NCI-H2081 treated with DMSO at 0.1 percent for 48 hours (cell line): ENCODE data around the gene SLC16A10.
"Not testable (repeated sequence)": the region's sequence is repeated elsewhere in the genome, so short reads cannot be mapped to it uniquely, and the experiment has no call there.

Experiments
- DNase-seq: peaks from one replicate; lab custom pipeline; 2025; lab: John Stamatoyannopoulos, UW

Gene SLC16A10

DNA sequence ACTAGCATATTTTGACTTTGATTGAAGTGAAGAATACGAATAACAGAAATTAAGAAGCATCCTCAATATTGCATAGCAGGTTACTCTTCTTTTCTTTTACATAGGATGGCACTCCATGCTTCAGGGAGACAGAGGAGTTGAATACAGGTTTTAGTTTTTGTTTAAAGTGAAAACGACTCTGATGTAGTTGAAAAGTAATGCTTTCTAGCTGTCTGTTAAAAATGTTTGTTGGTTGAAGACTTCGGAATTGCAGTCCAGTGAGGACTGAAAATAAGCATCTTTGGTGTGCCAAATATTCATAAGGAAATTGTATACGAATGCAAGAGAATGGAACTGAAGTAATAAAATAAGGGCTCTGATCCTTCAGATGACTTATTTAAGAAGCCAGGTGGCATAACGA is 618 bp upstream of the SLC16A10 start:
- no peak for DNase-seq

GRCh38 chr6:111087871-111088667 is 766 bp downstream of the SLC16A10 start:
- DNase-seq: no peak

DNA sequence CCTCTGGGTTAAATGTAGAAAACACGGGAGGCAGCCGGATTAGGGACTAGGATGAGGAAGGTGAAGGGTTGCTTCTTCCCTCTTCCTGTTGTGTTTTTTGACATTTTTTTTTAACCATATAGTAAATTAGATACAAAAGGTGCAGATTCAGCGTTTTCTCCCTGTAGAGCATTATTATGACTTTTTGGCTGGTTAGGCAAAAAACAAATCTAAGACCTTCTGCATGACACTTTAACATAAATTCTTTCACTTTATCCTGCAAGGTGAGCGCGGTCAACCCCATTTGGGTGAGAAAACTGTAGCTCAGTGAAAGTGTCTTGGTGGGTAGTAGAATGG is 1.3 kb downstream of the SLC16A10 start:
- DNase-seq: no peak

DNA sequence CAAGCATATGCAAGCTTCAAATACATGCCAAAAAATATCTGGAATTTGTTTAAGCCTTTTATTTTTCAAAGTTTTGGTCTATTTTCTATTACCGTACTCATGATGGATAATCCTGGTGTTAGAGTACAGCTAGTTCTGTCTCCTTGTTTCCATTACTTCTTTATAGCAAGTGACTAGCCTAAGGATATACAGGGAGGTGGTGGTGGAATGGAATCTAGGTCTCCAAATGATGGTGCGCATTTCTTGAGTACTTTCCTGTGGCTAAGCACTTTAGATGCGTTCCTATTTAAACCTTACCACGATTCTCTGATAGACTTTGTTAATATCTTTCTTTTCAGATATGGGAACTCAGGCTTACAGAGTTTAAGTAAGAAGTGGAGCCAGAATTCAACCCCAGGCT is 3.5 kb downstream of the SLC16A10 start:
- DNase-seq: no peak

GRCh38 chr6:111091987-111092386 is 4.7 kb downstream of the SLC16A10 start:
- no peak for DNase-seq

DNA sequence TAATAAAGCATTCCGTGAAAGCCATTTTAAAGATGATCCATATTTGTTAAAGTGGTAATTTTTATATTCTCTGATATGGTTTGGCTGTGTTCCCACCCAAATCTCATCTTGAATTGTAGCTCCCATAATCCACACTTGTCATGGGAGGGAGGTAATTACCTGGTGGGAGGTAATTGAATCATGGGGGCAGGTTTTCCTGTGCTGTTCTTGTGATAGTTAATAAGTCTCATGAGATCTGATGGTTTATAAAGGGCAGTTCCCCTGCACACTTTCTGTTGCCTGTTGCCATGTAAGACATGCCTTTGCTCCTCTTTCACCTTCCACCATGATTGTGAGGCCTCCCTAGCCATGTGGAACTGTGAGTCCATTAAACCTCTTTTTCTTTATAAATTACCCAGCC is 8.2 kb downstream of the SLC16A10 start:
- DNase-seq: not testable (repeated sequence)

DNA sequence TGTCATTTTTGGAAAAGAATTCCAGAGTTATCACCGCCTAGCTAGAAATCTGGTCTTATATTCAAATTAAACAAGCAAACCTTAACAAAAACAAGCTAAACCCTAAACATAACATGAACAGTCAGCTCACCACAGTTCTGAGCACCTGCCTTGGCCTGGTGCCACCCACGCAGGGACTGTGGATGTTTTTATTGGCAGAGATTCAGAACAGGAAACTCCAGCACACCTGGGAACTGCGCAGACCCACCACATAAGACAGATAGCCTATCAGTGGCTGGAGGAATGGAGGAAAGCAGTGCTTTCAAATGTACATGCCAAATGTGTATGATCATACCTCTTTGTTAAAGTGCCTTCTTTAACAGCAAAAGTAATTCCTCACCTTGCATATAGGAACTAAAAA is 8.9 kb downstream of the SLC16A10 start:
- peak; percentile 36 for DNase-seq

DNA sequence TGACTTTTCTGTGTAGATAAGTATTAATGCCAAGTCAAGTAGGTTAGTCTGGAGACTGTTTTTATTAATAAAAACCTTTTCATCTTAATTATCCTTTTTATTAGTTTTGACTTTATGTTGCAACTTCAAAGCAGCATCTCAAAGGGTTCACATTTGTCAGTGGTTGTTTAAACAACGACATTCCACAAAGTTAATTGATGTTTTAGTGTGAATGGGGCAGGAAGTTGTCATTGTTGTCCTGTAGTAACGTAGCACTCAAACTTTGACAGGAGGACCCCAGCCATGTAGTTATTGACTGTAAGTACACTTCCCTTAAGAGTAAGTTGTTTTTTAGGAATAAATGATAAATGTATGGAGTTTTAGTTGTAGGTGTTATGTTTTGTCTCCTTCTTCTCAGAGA is 11.3 kb downstream of the SLC16A10 start:
- DNase-seq: no peak

- DNase-seq: no peak
Observed at GRCh38 chr6:111101987-111102386, 14.7 kb downstream of the SLC16A10 start.

DNA sequence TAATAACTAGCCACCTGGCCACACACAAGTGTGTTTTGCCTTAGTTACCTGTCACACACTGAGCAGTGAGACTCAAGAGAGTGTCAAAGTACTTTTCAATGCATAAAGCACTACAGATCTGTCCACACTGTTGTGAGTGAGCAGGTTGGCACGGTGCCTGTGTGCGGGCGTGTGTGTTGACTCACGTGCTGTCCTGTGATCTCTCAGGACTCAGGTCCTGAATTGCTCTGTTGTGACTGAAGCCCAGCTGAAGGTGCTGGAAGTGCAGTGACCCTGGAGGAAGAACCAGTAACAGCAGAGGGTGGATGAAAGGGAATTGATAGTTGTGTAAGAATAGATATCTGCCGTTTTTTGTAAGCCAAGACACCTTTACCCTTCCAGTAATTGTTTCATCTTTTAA is 18.3 kb downstream of the SLC16A10 start:
- DNase-seq: no peak

- DNase-seq: no peak
Observed at GRCh38 chr6:111107589-111107988, 20.3 kb downstream of the SLC16A10 start.

- DNase-seq: no peak
Observed at GRCh38 chr6:111110036-111110435, 22.7 kb downstream of the SLC16A10 start.

DNA sequence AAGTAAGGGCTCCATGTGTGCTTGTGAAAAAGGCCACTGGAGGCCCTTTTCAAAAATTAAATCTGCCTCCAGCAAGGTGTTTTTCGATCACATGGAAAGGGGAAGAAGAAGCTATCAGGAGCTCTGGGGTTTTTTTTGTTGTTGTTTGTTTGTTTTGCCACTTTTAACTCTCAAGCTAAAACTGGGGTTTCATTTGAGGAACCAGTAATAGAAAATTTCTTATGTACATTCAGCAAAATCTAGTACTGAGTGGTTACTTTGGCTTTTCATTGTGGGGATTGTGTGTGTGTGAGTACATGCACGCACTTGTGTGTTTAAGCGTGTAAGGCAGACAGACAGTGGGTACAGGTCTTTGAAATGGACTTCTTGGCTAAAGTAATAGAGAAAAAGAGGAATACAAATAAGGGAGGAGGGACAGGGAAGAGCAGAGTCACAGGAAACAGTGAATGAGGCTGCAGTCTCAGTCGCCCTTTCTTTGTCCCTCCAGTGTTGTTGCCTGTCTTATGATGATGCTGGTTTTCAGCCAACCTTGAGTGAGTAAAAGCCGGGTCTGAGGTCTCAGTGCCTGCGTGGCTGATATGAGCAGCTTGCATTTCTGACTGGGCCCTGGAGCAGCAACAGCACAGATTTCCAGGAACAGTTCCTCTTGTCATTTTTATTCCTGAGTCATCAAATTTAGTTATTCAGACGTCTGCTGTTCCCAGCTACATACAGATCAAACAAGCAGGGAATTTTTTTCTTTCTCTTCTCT is 26.2 kb downstream of the SLC16A10 start:
- no peak for DNase-seq

DNA sequence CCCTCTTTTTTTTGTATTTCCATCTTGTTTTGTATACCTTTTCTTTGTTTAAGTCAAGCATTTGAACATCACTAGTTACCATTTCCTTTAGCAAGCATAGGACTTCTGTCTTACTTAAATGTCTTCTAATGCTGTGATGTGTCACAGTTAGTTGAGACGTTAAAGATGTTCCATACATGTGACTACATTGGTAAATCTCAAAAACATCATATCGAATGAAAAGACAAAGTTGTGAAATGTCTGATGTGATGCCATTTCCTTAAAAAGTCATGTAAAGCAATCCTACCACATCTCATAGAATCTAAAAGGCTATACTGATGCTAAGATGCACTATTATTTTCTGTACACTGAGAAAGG is 26.8 kb downstream of the SLC16A10 start:
- no peak for DNase-seq

DNA sequence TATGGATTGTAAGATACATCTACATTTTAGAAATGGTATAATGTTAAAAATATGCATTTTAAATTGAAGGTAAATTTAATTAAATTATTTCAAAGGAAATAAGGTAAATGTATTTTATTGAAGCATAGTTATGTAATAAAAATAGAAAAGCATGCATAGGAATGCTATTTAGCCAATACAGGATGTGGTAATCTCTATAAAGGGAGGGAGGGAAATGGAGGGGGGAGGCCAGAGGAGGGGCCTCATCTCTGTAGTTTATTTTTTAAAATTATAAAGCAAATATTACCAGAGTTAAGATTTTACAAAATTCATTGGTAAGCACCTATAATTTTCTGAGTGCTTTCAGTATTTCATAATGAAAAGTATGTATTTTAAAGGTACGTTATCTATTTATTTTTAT is 27.2 kb downstream of the SLC16A10 start:
- no peak for DNase-seq

DNA sequence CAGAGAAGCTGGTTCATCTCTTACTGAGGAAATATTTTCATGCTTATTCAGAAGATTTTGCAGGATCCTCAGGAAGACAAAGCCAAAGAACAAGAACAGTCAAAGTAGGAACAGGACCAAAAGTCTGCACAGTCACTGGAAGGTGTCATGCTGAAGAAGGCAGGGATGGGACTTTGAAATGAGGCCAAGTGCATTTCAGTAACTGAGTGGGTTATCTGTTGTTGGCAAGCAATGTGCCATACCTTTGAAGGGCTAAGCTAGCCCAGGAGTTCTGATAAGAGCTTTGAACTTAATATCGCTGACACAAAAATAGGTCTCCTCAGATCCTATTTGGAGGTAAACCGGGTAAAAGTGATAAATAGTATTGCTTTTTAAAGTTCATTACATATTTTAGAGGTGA is 31.5 kb downstream of the SLC16A10 start:
- DNase-seq: no peak

- no peak for DNase-seq
Observed at GRCh38 chr6:111119571-111120329, 32.4 kb downstream of the SLC16A10 start.

GRCh38 chr6:111121789-111122350 is 34.6 kb downstream of the SLC16A10 start:
- no peak for DNase-seq

DNA sequence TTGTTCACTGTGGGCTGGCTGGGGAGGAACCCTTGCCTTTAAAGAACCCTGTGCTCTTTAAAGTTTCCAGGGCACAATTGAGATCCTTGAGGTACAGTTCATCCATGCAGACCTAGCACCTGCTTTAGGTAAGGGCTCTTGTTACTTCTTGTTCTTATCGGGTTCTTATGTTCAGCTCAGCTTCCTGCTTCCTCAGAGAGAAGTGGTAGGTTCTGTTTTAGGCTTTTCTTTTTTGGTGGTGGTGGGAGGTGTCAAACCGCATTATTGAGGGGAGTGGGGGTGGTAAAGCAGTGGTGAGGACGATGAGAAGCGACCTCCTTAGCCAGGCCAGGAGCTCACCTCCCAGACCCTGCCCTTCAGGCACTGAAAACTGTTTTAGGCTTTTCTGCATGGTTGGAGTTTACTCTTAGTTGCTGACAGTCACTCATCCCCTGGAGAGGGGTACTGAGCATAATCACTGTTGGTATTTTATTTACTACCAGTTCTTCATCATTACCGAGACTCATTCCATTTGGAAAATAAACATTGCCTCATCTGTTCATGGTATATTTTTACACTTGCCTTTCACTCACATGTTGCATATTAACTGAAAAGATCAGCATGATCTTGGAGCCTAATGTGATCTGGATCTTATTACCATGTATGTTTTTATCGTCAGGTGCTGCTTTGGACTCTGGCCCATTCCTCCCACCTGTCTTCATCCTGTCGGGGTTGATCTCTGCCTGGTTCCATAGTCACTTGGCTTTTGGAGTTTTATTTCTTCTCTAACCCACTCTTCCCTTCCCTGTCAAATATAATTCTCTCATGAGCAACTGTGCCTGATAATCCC is 35.4 kb downstream of the SLC16A10 start:
- no peak for DNase-seq

- DNase-seq: no peak
Observed at GRCh38 chr6:111124406-111124805, 37.1 kb downstream of the SLC16A10 start.

GRCh38 chr6:111129013-111129412 is 41.7 kb downstream of the SLC16A10 start:
- no peak for DNase-seq

GRCh38 chr6:111131018-111131417 is 43.7 kb downstream of the SLC16A10 start:
- not testable (repeated sequence) for DNase-seq
